PC-3 (cell line): ENCODE measurements around the gene EIF3A. TPM values are rescaled to one million over a fixed set of nuclear protein-coding genes. Genes with fewer than 3 reads are reported as not detected.

Experiments used
- ATAC-seq: fragments of 200-7000 bp; cut with Tn5 transposase; 2 replicates; pipeline ENCODE4 v1.9.1; 2020; ENCODE audit warnings: mild to moderate bottlenecking, moderate library complexity
- BruUV-seq: library from RNA; stranded (reverse); fragments of 400-500 nt; replicated peaks from 2 replicates; lab custom pipeline; 2021; lab: Mats Ljungman, UMichigan
- CTCF ChIA-PET: fragments of 300-600 bp; sonication (Branson Sonifier 250); formaldehyde crosslinking; loops from one replicate; lab custom pipeline; 2022; ENCODE audit warnings: antibody characterized with exemption; lab: Charles Lee
- POLR2A ChIA-PET: fragments of 300-600 bp; sonication (Branson Sonifier 250); formaldehyde crosslinking; loops from one replicate; lab custom pipeline; 2022; ENCODE audit warnings: antibody characterized with exemption; ENCODE audit not compliant: unreplicated experiment; lab: Charles Lee
- DNase-seq: peaks from one replicate; pipeline ENCODE4 v3.0.0-alpha.2; 2015
- H2AFZ ChIP-seq: fragments of 300-600 bp; sonication (generic); 2 replicates; pipeline ENCODE4 v1.6.0; 2016; ENCODE audit warnings: antibody characterized with exemption, low read length
- H3F3A ChIP-seq: fragments of 300-600 bp; sonication (generic); one replicate; pipeline ENCODE4 v1.6.0; 2017; ENCODE audit warnings: antibody characterized with exemption, low read length, control low read depth, mild to moderate bottlenecking; ENCODE audit not compliant: unreplicated experiment
- H3K27ac ChIP-seq: fragments of 300-600 bp; sonication (generic); 2 replicates; pipeline ENCODE4 v1.5.1; 2016; ENCODE audit warnings: mild to moderate bottlenecking, low read length
- H3K27me3 ChIP-seq: fragments of 300-600 bp; sonication (generic); 2 replicates; pipeline ENCODE4 v1.6.1; 2016; ENCODE audit warnings: low read length, mixed read lengths
- H3K36me3 ChIP-seq: fragments of 300-600 bp; sonication (generic); 2 replicates; pipeline ENCODE4 v1.6.1; 2016; ENCODE audit warnings: low read depth, mixed run types, low read length, mixed read lengths
- H3K4me1 ChIP-seq: fragments of 300-600 bp; sonication (generic); 2 replicates; pipeline ENCODE4 v1.5.1; 2016; ENCODE audit warnings: low read length; ENCODE audit not compliant: insufficient read depth
- H3K4me2 ChIP-seq: fragments of 300-600 bp; sonication (generic); 2 replicates; pipeline ENCODE4 v1.6.0; 2016; ENCODE audit warnings: low read length
- H3K4me3 ChIP-seq: fragments of 300-600 bp; sonication (generic); 2 replicates; pipeline ENCODE4 v1.5.1; 2016; ENCODE audit warnings: mild to moderate bottlenecking, low read length, mixed read lengths
- H3K79me2 ChIP-seq: fragments of 300-600 bp; sonication (generic); 2 replicates; pipeline ENCODE4 v1.6.1; 2017; ENCODE audit warnings: low read length, mixed read lengths
- H3K9ac ChIP-seq: fragments of 300-600 bp; sonication (generic); 2 replicates; pipeline ENCODE4 v1.6.0; 2016; ENCODE audit warnings: mild to moderate bottlenecking, low read length
- H3K9me2 ChIP-seq: fragments of 300-600 bp; sonication (generic); replicated peaks from 2 replicates; pipeline ENCODE4 v1.6.1; 2016; ENCODE audit warnings: mixed run types, low read length, mixed read lengths
- H3K9me3 ChIP-seq: fragments of 300-600 bp; sonication (generic); 2 replicates; pipeline ENCODE4 v1.6.1; 2016; ENCODE audit warnings: low read length, mixed read lengths
- H4K20me1 ChIP-seq: fragments of 300-600 bp; sonication (generic); 2 replicates; pipeline ENCODE4 v1.6.1; 2016; ENCODE audit warnings: low read length, mixed read lengths
- CTCF ChIP-seq: fragments of 300-600 bp; sonication (generic); conservative IDR thresholded peaks from 2 replicates; pipeline ENCODE4 v1.5.1; 2017; ENCODE audit warnings: antibody characterized with exemption, low read depth, mild to moderate bottlenecking, low read length
- EZH2 ChIP-seq: fragments of 300-600 bp; sonication (generic); IDR thresholded peaks from one replicate; pipeline ENCODE4 v1.6.1; 2017; ENCODE audit warnings: antibody characterized with exemption, mild to moderate bottlenecking, low read length; ENCODE audit not compliant: unreplicated experiment
- EZH2phosphoT487 ChIP-seq: fragments of 300-600 bp; sonication (generic); IDR thresholded peaks from 2 replicates; pipeline ENCODE4 v1.6.1; 2018; ENCODE audit warnings: mild to moderate bottlenecking, antibody characterized with exemption, low read length, borderline replicate concordance
- intact Hi-C: fragments of 100-400 bp; cut with micrococcal nuclease; formaldehyde crosslinking; loops from 2 replicates; pipeline ENCODE4 v1.9.0; 2023
- total RNA-seq: library from RNA; depleted of rRNA; stranded (reverse); fragments of >200 nt; gene quantifications from 2 replicates; pipeline ENCODE4 v1.2.3, GENCODE V29; 2014

Gene EIF3A
- total RNA-seq, 1 experiment from 2014 or later, result 46.0 TPM

DNA sequence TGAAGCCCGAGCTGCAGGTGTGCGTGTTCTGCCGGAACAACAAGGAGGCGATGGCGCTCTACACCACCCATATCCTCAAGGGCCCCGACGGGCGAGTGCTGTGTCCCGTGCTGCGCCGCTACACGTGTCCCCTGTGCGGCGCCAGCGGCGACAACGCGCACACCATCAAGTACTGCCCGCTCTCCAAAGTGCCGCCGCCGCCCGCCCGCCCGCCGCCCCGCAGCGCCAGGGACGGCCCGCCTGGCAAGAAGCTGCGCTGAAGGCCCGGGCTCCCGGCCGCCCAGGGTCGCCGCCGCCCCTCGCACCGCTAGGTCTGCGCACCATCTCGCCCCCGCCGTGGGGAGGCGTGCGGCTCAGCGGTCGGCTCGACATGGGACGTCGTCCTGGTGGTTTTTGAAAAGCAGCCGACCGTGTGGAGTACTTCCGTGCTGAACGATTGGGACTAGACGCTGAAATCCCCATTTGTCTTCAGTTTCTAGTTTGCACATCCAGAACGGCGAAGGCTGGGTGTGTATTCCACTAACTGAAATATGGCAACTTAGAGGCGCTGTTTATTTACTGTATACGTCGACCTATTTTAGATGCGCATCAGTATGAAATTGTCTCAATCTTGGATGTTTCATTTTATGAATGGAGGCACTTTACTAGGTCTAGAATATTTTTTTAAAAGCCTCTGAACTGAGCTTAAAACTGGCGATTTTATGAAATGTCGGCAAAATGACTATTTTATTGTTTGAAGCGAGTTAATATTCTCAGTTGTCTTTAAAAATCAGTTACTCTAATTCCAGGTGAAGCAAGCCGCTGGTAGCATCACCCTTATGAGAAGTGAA is 50.0 kb downstream of the EIF3A start:
- ChIA-PET POLR2A (interaction anchor here (0.6 kb wide), 1 partner anchor 50 kb away, joined by 3 read pairs; no protein-coding TSS in a partner anchor), CTCF (interaction anchor here (0.6 kb wide), 1 partner anchor 71 kb away, joined by 4 read pairs; no protein-coding TSS in a partner anchor)
- H3K9me3 ChIP-seq, result no peaks in the 10 kb centered on the region
- DNase-seq, result peak; percentile 52
- no peak overlapping the region for H3K27ac ChIP-seq
- H3K4me2 ChIP-seq, result peak overlapping the region; percentile 86
- intact Hi-C loops, result loop anchor here (5.0 kb wide), 2 partner anchors 47 to 463 kb away; no protein-coding TSS in a partner anchor
- peaks cover 21% of the 10 kb centered on the region; the same call in 1 of the 2 replicates for H4K20me1 ChIP-seq
- BruUV-seq, result no TSS peak
- 0 out of 2 replicates have a peak, but pooled peaks cover 14% of the 10 kb centered on the region for H3K79me2 ChIP-seq
- H3K36me3 ChIP-seq, result peaks cover 6% of the 10 kb centered on the region
- peak overlapping the region; percentile 15; the same call in 1 of the 2 replicates for H2AFZ ChIP-seq
- ATAC-seq, result peak; percentile 41
- peak overlapping the region; percentile 65 for H3K4me3 ChIP-seq
- no peaks in the 10 kb centered on the region for H3K9me2 ChIP-seq
- no peak overlapping the region for H3K9ac ChIP-seq
- no peak for TF ChIP-seq CTCF
- no peak for TF ChIP-seq EZH2phosphoT487
- no peak for TF ChIP-seq EZH2
- H3K4me1 ChIP-seq, result peaks cover 22% of the 10 kb centered on the region
- no peaks in the 10 kb centered on the region for H3K27me3 ChIP-seq
- peaks cover 6% of the 10 kb centered on the region for H3F3A ChIP-seq

DNA sequence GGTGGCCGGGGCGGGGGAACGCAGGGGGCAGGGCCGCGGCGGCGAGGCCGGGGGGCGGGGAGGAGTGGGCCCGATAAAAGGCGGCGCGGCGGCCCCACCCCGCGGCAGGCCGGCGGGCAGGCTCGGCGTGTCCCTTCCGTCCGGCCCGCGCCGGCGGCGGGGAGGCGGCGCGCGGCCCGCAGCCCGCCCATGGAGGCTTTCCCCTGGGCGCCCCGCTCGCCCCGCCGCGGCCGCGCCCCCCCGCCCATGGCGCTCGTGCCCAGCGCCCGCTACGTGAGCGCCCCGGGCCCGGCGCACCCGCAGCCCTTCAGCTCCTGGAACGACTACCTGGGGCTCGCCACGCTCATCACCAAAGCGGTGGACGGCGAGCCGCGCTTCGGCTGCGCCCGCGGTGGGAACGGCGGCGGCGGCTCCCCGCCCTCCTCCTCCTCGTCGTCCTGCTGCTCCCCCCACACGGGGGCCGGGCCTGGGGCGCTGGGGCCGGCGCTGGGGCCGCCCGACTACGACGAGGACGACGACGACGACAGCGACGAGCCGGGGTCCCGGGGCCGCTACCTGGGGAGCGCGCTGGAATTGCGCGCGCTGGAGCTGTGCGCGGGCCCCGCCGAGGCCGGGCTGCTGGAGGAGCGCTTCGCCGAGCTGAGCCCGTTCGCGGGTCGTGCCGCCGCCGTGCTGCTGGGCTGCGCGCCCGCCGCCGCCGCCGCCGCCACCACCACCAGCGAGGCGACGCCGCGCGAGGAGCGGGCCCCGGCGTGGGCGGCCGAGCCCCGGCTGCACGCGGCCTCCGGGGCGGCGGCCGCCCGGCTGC is 50.8 kb downstream of the EIF3A start, which contains the start of gene NANOS1:
Gene NANOS1 (plus strand): TSS at position 102 of the 808 bp plus-strand sequence. CDS start 88 bp downstream, at position 190.
- ChIA-PET CTCF (no interaction called here), POLR2A (no interaction called here)
- H3K36me3 ChIP-seq, result peaks cover 6% of the 10 kb centered on the region
- H3K27me3 ChIP-seq, result no peaks in the 10 kb centered on the region
- peaks cover 6% of the 10 kb centered on the region for H3F3A ChIP-seq
- H3K4me2 ChIP-seq, result peak within 1 kb of the TSS; percentile 86
- peaks cover 21% of the 10 kb centered on the region; the same call in 1 of the 2 replicates for H4K20me1 ChIP-seq
- BruUV-seq, result no TSS peak
- H3K27ac ChIP-seq, result no peak within 1 kb of the TSS
- H3K4me1 ChIP-seq, result peaks cover 30% of the 10 kb centered on the region
- DNase-seq (peak; percentile 17), ATAC-seq (peak; percentile 25)
- TF ChIP-seq EZH2phosphoT487 (no peak), CTCF (no peak), EZH2 (no peak)
- H2AFZ ChIP-seq, result peak within 1 kb of the TSS; percentile 15; the same call in 1 of the 2 replicates
- H3K9ac ChIP-seq, result no peak within 1 kb of the TSS
- peak within 1 kb of the TSS; percentile 65 for H3K4me3 ChIP-seq
- 0 out of 2 replicates have a peak, but pooled peaks cover 14% of the 10 kb centered on the region for H3K79me2 ChIP-seq
- H3K9me3 ChIP-seq, result no peaks in the 10 kb centered on the region
- intact Hi-C loops, result loop anchor here (5.0 to 10.0 kb wide), 4 partner anchors 47 to 463 kb away; no protein-coding TSS in a partner anchor
- no peaks in the 10 kb centered on the region for H3K9me2 ChIP-seq
